OCI-LY1 (cell line): Measurements from ENCODE around the gene ACTR10.

ENCODE experiments used
- H2AFZ ChIP-seq: fragments of 200-600 bp; sonication (generic), shearing (Covaris generic); 2 replicates; pipeline ENCODE4 v1.6.0; 2014; ENCODE audit warnings: antibody characterized with exemption, mild to moderate bottlenecking, low read length
- H3F3A ChIP-seq: fragments of 200-600 bp; sonication (generic), shearing (Covaris generic); 2 replicates; pipeline ENCODE4 v1.6.0; 2014; ENCODE audit warnings: mild to moderate bottlenecking, antibody characterized with exemption, low read length, moderate library complexity; ENCODE audit not compliant: insufficient read depth
- H3K27ac ChIP-seq: fragments of 200-600 bp; sonication (generic); 2 replicates; pipeline ENCODE4 v1.5.1; 2014; ENCODE audit warnings: low read length, mixed run types, mild to moderate bottlenecking, low read depth; ENCODE audit not compliant: poor library complexity, severe bottlenecking
- H3K27me3 ChIP-seq: fragments of 200-600 bp; sonication (generic); 2 replicates; pipeline ENCODE4 v1.6.0; 2014; ENCODE audit warnings: antibody characterized with exemption, mild to moderate bottlenecking, low read length, moderate library complexity; ENCODE audit not compliant: insufficient read depth
- H3K36me3 ChIP-seq: fragments of 200-600 bp; sonication (generic); 2 replicates; pipeline ENCODE4 v1.6.1; 2014; ENCODE audit warnings: mild to moderate bottlenecking, antibody characterized with exemption, low read length, moderate library complexity, mixed read lengths; ENCODE audit not compliant: insufficient read depth
- H3K4me1 ChIP-seq: fragments of 200-600 bp; sonication (generic); 2 replicates; pipeline ENCODE4 v1.5.1; 2014; ENCODE audit warnings: mild to moderate bottlenecking, low read length, moderate library complexity; ENCODE audit not compliant: insufficient read depth, severe bottlenecking
- H3K4me2 ChIP-seq: fragments of 200-600 bp; sonication (generic), shearing (Covaris generic); 2 replicates; pipeline ENCODE4 v1.6.1; 2014; ENCODE audit warnings: low read length
- H3K4me3 ChIP-seq: fragments of 200-600 bp; sonication (generic); 2 replicates; pipeline ENCODE4 v1.5.1; 2014; ENCODE audit warnings: low read length, low read depth, mild to moderate bottlenecking, mixed read lengths; ENCODE audit not compliant: poor library complexity, severe bottlenecking
- H3K79me2 ChIP-seq: fragments of 200-600 bp; shearing (Covaris generic); 2 replicates; pipeline ENCODE4 v1.6.1; 2016; ENCODE audit warnings: mixed run types, low read length, mixed read lengths; ENCODE audit not compliant: insufficient read depth
- H3K9ac ChIP-seq: fragments of 200-600 bp; sonication (generic), shearing (Covaris generic); 2 replicates; pipeline ENCODE4 v1.6.1; 2014; ENCODE audit warnings: mild to moderate bottlenecking, low read length, mixed read lengths
- H3K9me2 ChIP-seq: fragments of 200-600 bp; sonication (generic), shearing (Covaris generic); 2 replicates; pipeline ENCODE4 v1.6.1; 2014; ENCODE audit warnings: low read depth, mild to moderate bottlenecking, low read length, mixed read lengths
- H3K9me3 ChIP-seq: fragments of 200-600 bp; shearing (Covaris generic); 2 replicates; pipeline ENCODE4 v1.6.1; 2014; ENCODE audit warnings: low read length, mixed read lengths
- H4K20me1 ChIP-seq: fragments of 200-600 bp; sonication (generic), shearing (Covaris generic); 2 replicates; pipeline ENCODE4 v1.6.0; 2016; ENCODE audit warnings: mild to moderate bottlenecking, low read length; ENCODE audit not compliant: insufficient read depth
- EZH2 ChIP-seq: fragments of 200-600 bp; sonication (generic), shearing (Covaris generic); IDR thresholded peaks from 2 replicates; pipeline ENCODE4 v1.8.0; 2017; ENCODE audit warnings: borderline replicate concordance, mixed run types, mild to moderate bottlenecking, antibody characterized with exemption, low read length, moderate library complexity, mixed read lengths
- TF ChIP-seq, protein P1 (sequence below): fragments of 200-600 bp; sonication (generic), shearing (Covaris generic); IDR thresholded peaks from 2 replicates; pipeline ENCODE4 v1.5.1; 2017; ENCODE audit warnings: mild to moderate bottlenecking, antibody characterized with exemption, low read length, moderate library complexity, mixed read lengths

Gene ACTR10

DNA sequence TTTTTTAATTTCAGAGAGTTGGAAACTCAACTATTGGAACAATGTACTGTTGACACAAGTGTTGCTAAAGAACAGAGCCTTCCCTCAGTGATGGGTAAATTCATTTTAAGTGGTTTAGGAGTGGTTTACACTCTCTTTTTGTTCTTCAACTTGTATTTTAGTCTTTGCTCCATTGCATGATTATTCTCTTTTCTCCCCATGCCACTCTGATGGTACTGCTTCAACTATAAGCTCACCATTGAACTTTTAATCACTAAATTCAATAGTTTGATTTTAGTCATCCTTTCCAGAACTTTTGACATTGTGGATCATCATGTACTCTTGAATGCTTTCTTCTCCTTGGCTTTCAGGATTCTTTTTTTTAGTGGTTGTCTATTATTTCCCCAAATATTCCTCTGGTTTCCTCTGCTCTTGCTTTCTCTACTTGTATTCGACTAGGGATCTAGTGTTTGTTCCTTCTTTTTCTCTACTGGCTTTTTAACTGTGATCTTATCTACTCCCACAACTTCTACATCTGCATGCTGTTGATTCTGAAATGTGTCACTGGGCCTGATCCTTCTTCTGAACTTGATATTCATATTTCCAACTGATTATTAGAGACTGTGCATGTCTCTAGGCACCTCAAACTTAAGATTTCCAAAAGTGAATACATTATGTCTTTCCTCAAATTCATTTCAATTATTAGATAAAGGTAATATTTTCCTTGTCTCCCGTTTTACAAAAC, 15.4 kb downstream of the ACTR10 start:
- Histone ChIP-seq H3K36me3 (peaks cover 43% of the 10 kb centered on the region), H3K4me3 (no peak overlapping the region), H3K4me1 (no peaks in the 10 kb centered on the region), H3F3A (no peaks in the 10 kb centered on the region), H2AFZ (no peak overlapping the region), H4K20me1 (no peaks in the 10 kb centered on the region), H3K9me3 (no peaks in the 10 kb centered on the region), H3K4me2 (no peak overlapping the region), H3K27ac (no peak overlapping the region), H3K9ac (no peak overlapping the region), H3K79me2 (no peaks in the 10 kb centered on the region), H3K9me2 (no peaks in the 10 kb centered on the region), H3K27me3 (no peaks in the 10 kb centered on the region)
- no peak for TF ChIP-seq EZH2
- TF ChIP-seq, protein P1, sequence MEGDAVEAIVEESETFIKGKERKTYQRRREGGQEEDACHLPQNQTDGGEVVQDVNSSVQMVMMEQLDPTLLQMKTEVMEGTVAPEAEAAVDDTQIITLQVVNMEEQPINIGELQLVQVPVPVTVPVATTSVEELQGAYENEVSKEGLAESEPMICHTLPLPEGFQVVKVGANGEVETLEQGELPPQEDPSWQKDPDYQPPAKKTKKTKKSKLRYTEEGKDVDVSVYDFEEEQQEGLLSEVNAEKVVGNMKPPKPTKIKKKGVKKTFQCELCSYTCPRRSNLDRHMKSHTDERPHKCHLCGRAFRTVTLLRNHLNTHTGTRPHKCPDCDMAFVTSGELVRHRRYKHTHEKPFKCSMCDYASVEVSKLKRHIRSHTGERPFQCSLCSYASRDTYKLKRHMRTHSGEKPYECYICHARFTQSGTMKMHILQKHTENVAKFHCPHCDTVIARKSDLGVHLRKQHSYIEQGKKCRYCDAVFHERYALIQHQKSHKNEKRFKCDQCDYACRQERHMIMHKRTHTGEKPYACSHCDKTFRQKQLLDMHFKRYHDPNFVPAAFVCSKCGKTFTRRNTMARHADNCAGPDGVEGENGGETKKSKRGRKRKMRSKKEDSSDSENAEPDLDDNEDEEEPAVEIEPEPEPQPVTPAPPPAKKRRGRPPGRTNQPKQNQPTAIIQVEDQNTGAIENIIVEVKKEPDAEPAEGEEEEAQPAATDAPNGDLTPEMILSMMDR = no peak

DNA sequence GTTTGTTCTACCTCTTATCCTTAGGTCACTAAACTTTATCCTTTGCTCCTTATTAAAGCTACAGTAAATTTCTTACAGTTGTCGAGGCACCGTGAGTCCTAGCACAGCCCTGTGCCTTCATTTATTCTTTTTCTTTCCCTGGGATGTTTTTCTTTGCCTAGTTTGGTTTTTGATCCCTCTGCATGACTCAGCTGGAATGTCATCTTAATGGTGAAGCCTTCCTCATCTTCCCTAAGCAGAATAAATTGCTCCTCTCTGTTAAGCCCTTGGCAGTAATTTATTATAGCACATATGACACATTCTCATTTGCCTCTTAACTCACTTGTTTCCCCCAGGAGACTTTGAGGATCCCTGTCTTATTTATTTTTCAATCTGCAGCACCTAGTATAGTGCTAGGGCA, 16.6 kb downstream of the ACTR10 start:
- H3K79me2 ChIP-seq = no peaks in the 10 kb centered on the region
- no peaks in the 10 kb centered on the region for H3K4me1 ChIP-seq
- H3K27ac ChIP-seq = no peak overlapping the region
- no peaks in the 10 kb centered on the region for H4K20me1 ChIP-seq
- no peak overlapping the region for H3K4me2 ChIP-seq
- no peak overlapping the region for H2AFZ ChIP-seq
- no peaks in the 10 kb centered on the region for H3K9me3 ChIP-seq
- H3K9me2 ChIP-seq = no peaks in the 10 kb centered on the region
- peaks cover 44% of the 10 kb centered on the region for H3K36me3 ChIP-seq
- no peak overlapping the region for H3K9ac ChIP-seq
- H3K4me3 ChIP-seq = no peak overlapping the region
- no peaks in the 10 kb centered on the region for H3F3A ChIP-seq
- no peaks in the 10 kb centered on the region for H3K27me3 ChIP-seq
- TF ChIP-seq EZH2 = no peak
- TF ChIP-seq, protein P1 = no peak

DNA sequence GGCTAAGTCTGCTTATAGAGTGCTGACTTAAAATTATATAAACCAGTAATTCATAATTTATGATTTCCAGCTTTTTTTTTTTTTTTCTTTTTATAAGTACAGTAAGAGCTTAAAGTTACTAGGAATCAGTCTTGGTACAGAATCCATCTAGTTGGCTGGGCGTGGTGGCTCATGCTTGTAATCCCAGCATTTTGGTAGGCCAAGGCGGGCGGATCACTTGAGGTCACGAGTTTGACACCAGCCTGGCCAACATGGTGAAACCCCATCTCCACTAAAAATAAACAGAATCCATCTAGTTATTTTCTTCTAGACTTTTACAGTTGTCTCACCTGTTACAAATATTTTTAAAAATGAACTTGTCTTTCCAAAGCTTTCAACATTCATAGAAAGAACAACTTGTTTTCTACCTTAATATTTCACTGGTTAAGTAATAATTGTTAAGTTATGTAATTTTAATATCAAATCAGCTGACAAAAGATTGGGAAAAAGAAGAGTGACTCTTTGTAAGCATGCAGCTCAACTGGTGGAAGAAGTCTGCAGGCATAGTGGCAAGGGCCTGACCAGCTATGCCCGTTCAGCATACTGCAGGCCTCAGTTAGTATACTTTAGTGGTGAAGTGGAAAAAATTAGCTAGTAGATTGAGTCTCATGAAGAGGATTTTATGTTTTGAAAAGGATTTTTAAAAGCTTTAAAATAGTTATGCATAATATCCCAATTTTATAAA, 27.3 kb downstream of the ACTR10 start:
- no peaks in the 10 kb centered on the region for H3F3A ChIP-seq
- H4K20me1 ChIP-seq = no peaks in the 10 kb centered on the region
- no peak overlapping the region for H2AFZ ChIP-seq
- no peaks in the 10 kb centered on the region for H3K4me1 ChIP-seq
- TF ChIP-seq, protein P1 = no peak
- no peak for TF ChIP-seq EZH2
- H3K9me2 ChIP-seq = no peaks in the 10 kb centered on the region
- H3K27me3 ChIP-seq = no peaks in the 10 kb centered on the region
- H3K4me3 ChIP-seq = no peak overlapping the region
- no peaks in the 10 kb centered on the region for H3K79me2 ChIP-seq
- no peak overlapping the region for H3K4me2 ChIP-seq
- no peaks in the 10 kb centered on the region for H3K9me3 ChIP-seq
- H3K27ac ChIP-seq = no peak overlapping the region
- no peak overlapping the region for H3K9ac ChIP-seq
- H3K36me3 ChIP-seq = peaks cover 22% of the 10 kb centered on the region
